K562 (cell line): ENCODE data around the gene MPI. TPM values are rescaled to one million over a fixed set of nuclear protein-coding genes. Genes with fewer than 3 reads are reported as not detected.

Experiments used
- ATAC-seq: fragments of 200-7000 bp; cut with Tn5 transposase; 3 replicates; pipeline ENCODE4 v1.9.1; 2020; ENCODE audit warnings: moderate library complexity
- BruUV-seq: library from RNA; stranded (reverse); fragments of 400-500 nt; replicated peaks from 2 replicates; lab custom pipeline; 2021; lab: Mats Ljungman, UMichigan
- CTCF ChIA-PET: fragments of 300-600 bp; formaldehyde crosslinking; extraction: SDS; loops from one replicate; lab custom pipeline; 2021; ENCODE audit warnings: low intra/inter-chr PET ratio; lab: Yijun Ruan, JAX
- POLR2A ChIA-PET: fragments of 300-600, 350-650 bp; sonication (Branson Sonifier 250); formaldehyde crosslinking; extraction: SDS; loops from one replicate; lab custom pipeline; 2021; ENCODE audit warnings: antibody characterized with exemption, inconsistent platforms; lab: Yijun Ruan, JAX
- DNase-seq, 4 experiments: peaks; one replicate each; pipeline versions ENCODE4 v3.0.0 to v3.0.0-alpha.2; 2011 to 2018; ENCODE audit warnings: low spot score in 3 of 4, mixed read lengths in 3 of 4; ENCODE audit errors: extremely low read depth in 1 of 4
- FAIRE-seq: peaks from 2 replicates; lab custom pipeline; 2011; peaks lifted over from hg19 to GRCh38; lab: Jason Lieb, UNC
- H2AFZ ChIP-seq: 2 replicates; pipeline ENCODE4 v1.6.0; 2011; ENCODE audit warnings: low read depth, low read length, control low read depth, inconsistent platforms
- H3K27ac ChIP-seq: fragments of 200-600 bp; 3 replicates; pipeline ENCODE4 v1.8.0; 2011; ENCODE audit warnings: low read depth, mild to moderate bottlenecking, control low read depth, inconsistent platforms, low read length, moderate library complexity, mixed read lengths; ENCODE audit errors: extremely low read depth
- H3K27me3 ChIP-seq, 2 experiments: fragments of 300-600 bp in 1 of 2; 2 replicates in 1 of 2; 3 replicates in 1 of 2; pipeline versions ENCODE4 v1.6.0 to v1.8.0; 2011; ENCODE audit warnings: inconsistent platforms in 2 of 2, low read length in 2 of 2, mild to moderate bottlenecking in 1 of 2, mixed read lengths in 1 of 2, moderate library complexity in 1 of 2; ENCODE audit not compliant: control insufficient read depth in 2 of 2, insufficient read depth in 2 of 2
- H3K36me3 ChIP-seq: fragments of 300-600 bp; 3 replicates; pipeline ENCODE4 v1.8.0; 2011; ENCODE audit warnings: mild to moderate bottlenecking, low read length, inconsistent platforms; ENCODE audit not compliant: control insufficient read depth, insufficient read depth
- H3K4me1 ChIP-seq, 2 experiments: fragments of 200-600 bp in 1 of 2; replicated peaks in 1 of 2; 2 replicates in 1 of 2; 3 replicates in 1 of 2; pipeline versions ENCODE4 v1.5.1 to v1.8.0; 2011; ENCODE audit warnings: inconsistent platforms in 2 of 2, low read length in 2 of 2, mild to moderate bottlenecking in 1 of 2, mixed read lengths in 1 of 2, moderate library complexity in 1 of 2; ENCODE audit not compliant: control insufficient read depth in 2 of 2, insufficient read depth in 2 of 2
- H3K4me2 ChIP-seq: 2 replicates; pipeline ENCODE4 v1.6.1; 2011; ENCODE audit warnings: low read length, control low read depth, inconsistent platforms, mixed read lengths; ENCODE audit not compliant: insufficient read depth
- H3K4me3 ChIP-seq: fragments of 200-600 bp; sonication (generic), shearing (Covaris generic); 2 replicates; pipeline ENCODE4 v1.5.1; 2016; ENCODE audit warnings: control low read depth, inconsistent platforms
- H3K79me2 ChIP-seq: fragments of 200-600 bp; 3 replicates; pipeline ENCODE4 v1.8.0; 2011; ENCODE audit warnings: low read length, inconsistent platforms; ENCODE audit not compliant: control insufficient read depth, insufficient read depth
- H3K9ac ChIP-seq, 2 experiments: 2 replicates each; pipeline versions ENCODE4 v1.6.0 to v1.6.1; 2011; ENCODE audit warnings: low read depth in 2 of 2, low read length in 2 of 2, control low read depth in 1 of 2, inconsistent platforms in 1 of 2, mild to moderate bottlenecking in 1 of 2, mixed read lengths in 1 of 2; ENCODE audit not compliant: insufficient read depth in 1 of 2
- H3K9me1 ChIP-seq: one replicate; pipeline ENCODE4 v1.6.0; 2011; ENCODE audit warnings: inconsistent platforms, mild to moderate bottlenecking, low read length, moderate library complexity; ENCODE audit not compliant: control insufficient read depth, insufficient read depth
- H3K9me3 ChIP-seq: replicated peaks from 2 replicates; pipeline ENCODE4 v1.5.1; 2011; ENCODE audit warnings: low read depth, low read length, inconsistent platforms; ENCODE audit not compliant: control insufficient read depth, insufficient read depth
- H4K20me1 ChIP-seq: replicated peaks from 2 replicates; pipeline ENCODE4 v1.6.1; 2011; ENCODE audit warnings: low read length, inconsistent platforms, mixed read lengths; ENCODE audit not compliant: control insufficient read depth, insufficient read depth
- BACH1 ChIP-seq: fragments of 200-800 bp; sonication (Bioruptor generic); IDR thresholded peaks from 2 replicates; pipeline ENCODE4 v1.6.1; 2016; ENCODE audit warnings: missing genetic modification characterization, missing compliant biosample characterization
- BRD4 ChIP-seq: fragments of 200-600 bp; sonication (generic); IDR thresholded peaks from 2 replicates; pipeline ENCODE4 v1.6.1; 2017; ENCODE audit warnings: inconsistent platforms
- CREM ChIP-seq: IDR thresholded peaks from 2 replicates; pipeline ENCODE4 v1.6.1; 2014; ENCODE audit warnings: antibody characterized with exemption, low read depth
- E2F5 ChIP-seq: sonication (generic); formaldehyde crosslinking; IDR thresholded peaks from 2 replicates; pipeline ENCODE4 v1.8.0; 2022; ENCODE audit warnings: mild to moderate bottlenecking, missing genetic modification reagents
- FOS ChIP-seq: IDR thresholded peaks from 3 replicates; pipeline ENCODE4 v1.6.1; 2011; ENCODE audit not compliant: insufficient read length; ENCODE audit errors: extremely low read depth
- HDAC8 ChIP-seq: fragments of 450-650 bp; IDR thresholded peaks from 2 replicates; pipeline ENCODE4 v1.6.1; 2016; ENCODE audit warnings: mild to moderate bottlenecking, missing genetic modification characterization, moderate library complexity, missing compliant biosample characterization
- ILK ChIP-seq: fragments of 450-650 bp; IDR thresholded peaks from 2 replicates; pipeline ENCODE4 v1.6.1; 2016; ENCODE audit warnings: missing genetic modification characterization, low read depth, mild to moderate bottlenecking, missing compliant biosample characterization, moderate library complexity, borderline replicate concordance
- MED1 ChIP-seq: sonication (generic); formaldehyde crosslinking; IDR thresholded peaks from 2 replicates; pipeline ENCODE4 v1.8.1; 2023; ENCODE audit warnings: missing genetic modification reagents, borderline replicate concordance
- MTA3 ChIP-seq: fragments of 450-650 bp; formaldehyde crosslinking; IDR thresholded peaks from 2 replicates; pipeline ENCODE4 v1.6.1; 2017; ENCODE audit warnings: mild to moderate bottlenecking, borderline replicate concordance
- MYBL2 ChIP-seq, 2 experiments: fragments of 450-650 bp in 1 of 2; sonication (generic) in 1 of 2; formaldehyde crosslinking in 1 of 2; IDR thresholded peaks; 2 replicates each; pipeline versions ENCODE4 v1.6.1 to v1.8.1; 2017 to 2022; ENCODE audit warnings: borderline replicate concordance in 1 of 2, inconsistent platforms in 1 of 2, low read depth in 1 of 2, mild to moderate bottlenecking in 1 of 2, missing genetic modification reagents in 1 of 2, moderate library complexity in 1 of 2
- PATZ1 ChIP-seq: fragments of 250-450 bp; sonication (Bioruptor Pico); IDR thresholded peaks from 2 replicates; pipeline ENCODE4 v1.5.0; 2020; ENCODE audit warnings: mild to moderate bottlenecking, borderline replicate concordance
- POLR2G ChIP-seq: fragments of 200-400 bp; formaldehyde crosslinking; IDR thresholded peaks from 2 replicates; pipeline ENCODE4 v1.6.1; 2017; ENCODE audit warnings: low read depth, mild to moderate bottlenecking, antibody characterized with exemption, low read length, moderate library complexity
- PTTG1 ChIP-seq: fragments of 450-650 bp; IDR thresholded peaks from 2 replicates; pipeline ENCODE4 v1.6.1; 2016; ENCODE audit warnings: low read depth, mild to moderate bottlenecking, missing genetic modification characterization, missing compliant biosample characterization
- RBM17 ChIP-seq: fragments of 200-400 bp; formaldehyde crosslinking; IDR thresholded peaks from 2 replicates; pipeline ENCODE4 v1.6.1; 2017; ENCODE audit warnings: low read depth, mild to moderate bottlenecking, low read length, borderline replicate concordance
- TFAM ChIP-seq: fragments of 250-450 bp; sonication (Bioruptor Pico); conservative IDR thresholded peaks from 2 replicates; pipeline ENCODE4 v1.5.0; 2021; ENCODE audit warnings: mild to moderate bottlenecking, moderate library complexity
- TOE1 ChIP-seq, 2 experiments: fragments of 450-650 bp in 1 of 2; sonication (generic) in 1 of 2; formaldehyde crosslinking in 1 of 2; IDR thresholded peaks; 2 replicates each; pipeline versions ENCODE4 v1.7.1 to v1.8.0; 2016 to 2022; ENCODE audit warnings: borderline replicate concordance in 2 of 2, mild to moderate bottlenecking in 2 of 2, antibody characterized with exemption in 1 of 2, inconsistent platforms in 1 of 2, low read depth in 1 of 2, missing genetic modification reagents in 1 of 2, moderate library complexity in 1 of 2
- WHSC1 ChIP-seq: IDR thresholded peaks from one replicate; pipeline ENCODE4 v1.6.1; 2012; ENCODE audit warnings: low read length, control low read depth, inconsistent platforms
- ZNF695 ChIP-seq: fragments of 450-650 bp; formaldehyde crosslinking; IDR thresholded peaks from 2 replicates; pipeline ENCODE4 v1.4.0; 2020; ENCODE audit warnings: mild to moderate bottlenecking, moderate library complexity
- ZSCAN32 ChIP-seq: fragments of 450-650 bp; formaldehyde crosslinking; IDR thresholded peaks from 2 replicates; pipeline ENCODE4 v1.4.0; 2020; ENCODE audit warnings: mild to moderate bottlenecking, moderate library complexity
- WGBS: fragments of 100-300 bp; shearing (Covaris generic); methylation state at CpG from one replicate; pipeline ENCODE4 v1.1.6; 2016; ENCODE audit warnings: low coverage, mixed read lengths; ENCODE audit not compliant: insufficient coverage; ENCODE audit errors: missing lambda C conversion rate; 5-methylcytosine and 5-hydroxymethylcytosine counted together
- in situ Hi-C: fragments of 300-500 bp; cut with MboI; formaldehyde crosslinking; loops from 4 replicates; pipeline ENCODE4 v1.15.0; 2018; ENCODE audit warnings: inconsistent platforms, mixed read lengths
- intact Hi-C: fragments of 100-400 bp; cut with micrococcal nuclease; formaldehyde crosslinking; loops from 2 replicates; pipeline ENCODE4 v1.14.2; 2022
- polyA plus RNA-seq, 8 experiments: library from polyadenylated mRNA; depleted of rRNA in 4 of 8; stranded (reverse) in 5 of 8; unstranded in 3 of 8; fragments of >200 nt; fragmentation: Nextera tagmentation in 2 of 8; fragmentation: Illumina TruSeq in 1 of 8; extraction: Ambion mirVana in 2 of 8; extraction: Trizol in 1 of 8; gene quantifications; 2 replicates each; pipeline versions ENCODE4 v1.2.1 to v1.2.3, GENCODE V29; 2011 to 2014; ENCODE audit warnings: inconsistent platforms in 1 of 8, missing spikeins in 1 of 8
- total RNA-seq, 7 experiments: library from RNA; depleted of rRNA in 6 of 7; stranded (reverse); fragments of >200 nt in 6 of 7; fragmentation: Illumina TruSeq in 2 of 7; extraction: Trizol in 2 of 7; gene quantifications; 2 replicates each; pipeline versions ENCODE4 v1.2.1 to v1.2.3, GENCODE V29; 2011 to 2021; ENCODE audit warnings: low replicate concordance in 1 of 7

Gene MPI
- total and polyA plus RNA-seq, 9 of the 15 experiments (the other 6 are each of a cell fraction or from before 2014, with no cell fraction given) = 30.7 to 105 (median 40.5) TPM

- in situ Hi-C loops (no loop called here), intact Hi-C loops (no loop called here)
- ChIA-PET CTCF (no interaction called here), POLR2A (interaction anchor here (1.1 to 1.5 kb wide), 2 partner anchors 10 to 33 kb away, joined by 4 to 5 read pairs; no protein-coding TSS in a partner anchor)
- H3K4me1 ChIP-seq = peaks cover 17 to 19% of the 10 kb centered on the region in 2 experiments; a peak in 4 of 5 replicates
- peak within 1 kb of the TSS; percentile 93 for H3K27ac ChIP-seq
- H3K9ac ChIP-seq = peak within 1 kb of the TSS; percentile 93 to 99
- no TSS peak for BruUV-seq
- peaks cover 24% of the 10 kb centered on the region for H3K36me3 ChIP-seq
- no peaks in the 10 kb centered on the region for H3K27me3 ChIP-seq
- WGBS = under 1% methylated on average over 26 of the region's 52 CpGs
- peak within 1 kb of the TSS; percentile 76 for H3K4me3 ChIP-seq
- DNase-seq (peak; percentile 95 to 98 (median 96)), FAIRE-seq (peak; percentile 85), ATAC-seq (peak; percentile 100)
- peaks cover 10% of the 10 kb centered on the region; the same call in 1 of the 2 replicates for H4K20me1 ChIP-seq
- peaks cover 45% of the 10 kb centered on the region for H3K79me2 ChIP-seq
- peak within 1 kb of the TSS; percentile 98 for H2AFZ ChIP-seq
- H3K4me2 ChIP-seq = peak within 1 kb of the TSS; percentile 99
- H3K9me3 ChIP-seq = no peaks in the 10 kb centered on the region; the same call in 1 of the 2 replicates
- no peaks in the 10 kb centered on the region for H3K9me1 ChIP-seq
- TF ChIP-seq ZNF695 (CRISPR knock-in tag) = no peak
- no peak for TF ChIP-seq BACH1 (tag)
- no peak for TF ChIP-seq BRD4
- peak; percentile 85 for TF ChIP-seq FOS
- no peak for TF ChIP-seq WHSC1
- TF ChIP-seq TOE1 (IDR thresholded peaks at IDR 0.05; ENCODE audit: borderline replicate concordance) = peak; percentile 87
- TF ChIP-seq TOE1 (CRISPR knock-in tag; IDR thresholded peaks at IDR 0.05; ENCODE audit: borderline replicate concordance, low read depth) = no peak
- TF ChIP-seq ZSCAN32 (CRISPR knock-in tag) = no peak
- no peak for TF ChIP-seq PTTG1 (tag)
- TF ChIP-seq PATZ1 (CRISPR knock-in tag) = no peak
- TF ChIP-seq E2F5 (CRISPR knock-in tag) = no peak
- TF ChIP-seq TFAM (CRISPR knock-in tag) = no peak
- peak; percentile 64 for TF ChIP-seq CREM
- no peak for TF ChIP-seq MED1 (CRISPR knock-in tag)
- no peak for TF ChIP-seq RBM17
- TF ChIP-seq MYBL2 (IDR thresholded peaks at IDR 0.05; ENCODE audit: low read depth) = no peak
- no peak for TF ChIP-seq MYBL2 (CRISPR knock-in tag; IDR thresholded peaks at IDR 0.05; ENCODE audit: borderline replicate concordance)
- peak; percentile 92 for TF ChIP-seq POLR2G
- TF ChIP-seq HDAC8 = no peak
- peak; percentile 65; the same call in 1 of the 2 replicates for TF ChIP-seq MTA3
- TF ChIP-seq ILK (tag) = no peak
These were observed 16.6 kb upstream of the MPI start, which contains the start of gene SCAMP2 for GRCh38 chr15:74873036-74873755. TSS of gene SCAMP2 (minus strand) at chr15:74873365. CDS start at chr15:74873255, 110 bp downstream.
